Left ventricle myocardium inferior (tissue), 1 donor: ENCODE data around the gene LSM3. TPM values are rescaled to one million over a fixed set of nuclear protein-coding genes. Genes with fewer than 3 reads are reported as not detected.

ENCODE experiments used
- DNase-seq: peaks from one replicate; pipeline ENCODE4 v3.0.0-alpha.2; 2020
- H3K27ac ChIP-seq: fragments of 200-600 bp; replicated peaks from 2 replicates; pipeline ENCODE4 v1.8.0; 2021
- H3K27me3 ChIP-seq: fragments of 200-600 bp; 2 replicates; pipeline ENCODE4 v1.8.0; 2021; ENCODE audit warnings: low read depth
- H3K36me3 ChIP-seq: fragments of 200-600 bp; 2 replicates; pipeline ENCODE4 v1.8.0; 2021
- H3K4me1 ChIP-seq: fragments of 200-600 bp; 2 replicates; pipeline ENCODE4 v1.8.0; 2021
- H3K4me3 ChIP-seq: fragments of 200-600 bp; 2 replicates; pipeline ENCODE4 v1.8.0; 2021; ENCODE audit warnings: mild to moderate bottlenecking, moderate library complexity
- H3K9me3 ChIP-seq: fragments of 200-600 bp; replicated peaks from 2 replicates; pipeline ENCODE4 v1.8.0; 2021
- intact Hi-C: fragments of 100-400 bp; cut with micrococcal nuclease; formaldehyde crosslinking; loops from one replicate; pipeline ENCODE4 v1.11.0; 2022
- total RNA-seq: library from RNA; stranded (reverse); fragmentation: NEBNext Ultra II Directional; extraction: Animal tissue kit (Norgen Biotek cat#: 25700); gene quantifications from one replicate; pipeline ENCODE4 v1.2.1, GENCODE V29; 2021
- TF ChIP-seq, protein P1 (sequence below): fragments of 200-600 bp; IDR thresholded peaks from 2 replicates; pipeline ENCODE4 v1.8.0; 2021; ENCODE audit warnings: antibody characterized with exemption, mild to moderate bottlenecking, borderline replicate concordance
- donor health status: DM: no; HTN: yes; CAD: no; lungs with severe emphysema.

Gene LSM3
- total RNA-seq, 1 donor from 2014 or later = 16.8 TPM

- Histone ChIP-seq H3K9me3 (no peaks in the 10 kb centered on the region), H3K36me3 (peaks cover 54% of the 10 kb centered on the region), H3K4me3 (no peak overlapping the region), H3K27me3 (no peaks in the 10 kb centered on the region), H3K27ac (no peak overlapping the region), H3K4me1 (peaks cover 44% of the 10 kb centered on the region)
- TF ChIP-seq, protein P1, sequence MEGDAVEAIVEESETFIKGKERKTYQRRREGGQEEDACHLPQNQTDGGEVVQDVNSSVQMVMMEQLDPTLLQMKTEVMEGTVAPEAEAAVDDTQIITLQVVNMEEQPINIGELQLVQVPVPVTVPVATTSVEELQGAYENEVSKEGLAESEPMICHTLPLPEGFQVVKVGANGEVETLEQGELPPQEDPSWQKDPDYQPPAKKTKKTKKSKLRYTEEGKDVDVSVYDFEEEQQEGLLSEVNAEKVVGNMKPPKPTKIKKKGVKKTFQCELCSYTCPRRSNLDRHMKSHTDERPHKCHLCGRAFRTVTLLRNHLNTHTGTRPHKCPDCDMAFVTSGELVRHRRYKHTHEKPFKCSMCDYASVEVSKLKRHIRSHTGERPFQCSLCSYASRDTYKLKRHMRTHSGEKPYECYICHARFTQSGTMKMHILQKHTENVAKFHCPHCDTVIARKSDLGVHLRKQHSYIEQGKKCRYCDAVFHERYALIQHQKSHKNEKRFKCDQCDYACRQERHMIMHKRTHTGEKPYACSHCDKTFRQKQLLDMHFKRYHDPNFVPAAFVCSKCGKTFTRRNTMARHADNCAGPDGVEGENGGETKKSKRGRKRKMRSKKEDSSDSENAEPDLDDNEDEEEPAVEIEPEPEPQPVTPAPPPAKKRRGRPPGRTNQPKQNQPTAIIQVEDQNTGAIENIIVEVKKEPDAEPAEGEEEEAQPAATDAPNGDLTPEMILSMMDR = no peak
- intact Hi-C loops = no loop called here
- DNase-seq = no peak
Observed at GRCh38 chr3:14147066-14147435, 31.6 kb upstream of the LSM3 start.

DNA sequence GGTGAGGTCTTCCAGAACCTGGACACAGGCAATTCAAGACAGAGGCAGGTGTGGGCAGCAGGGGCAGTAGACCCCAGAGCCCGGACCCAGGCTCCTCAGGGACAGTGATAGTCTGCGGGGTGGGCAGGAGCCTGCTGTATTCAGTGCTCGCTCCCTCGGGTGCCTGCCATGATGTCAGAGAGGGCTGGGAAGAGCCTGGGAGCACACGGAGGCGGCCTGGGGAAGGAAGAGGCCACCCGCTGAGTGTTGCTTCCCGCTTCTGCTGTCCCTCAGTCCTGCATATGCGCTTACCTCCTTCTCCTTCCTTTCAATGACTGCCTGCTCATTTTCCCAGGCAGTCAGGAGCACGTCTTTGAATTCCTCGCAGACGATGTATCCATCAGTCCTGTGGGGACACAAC, 31.0 kb upstream of the LSM3 start:
- H3K4me3 ChIP-seq = no peak overlapping the region
- TF ChIP-seq, protein P1 = no peak
- no peak overlapping the region for H3K27ac ChIP-seq
- intact Hi-C loops = no loop called here
- H3K4me1 ChIP-seq = peaks cover 38% of the 10 kb centered on the region
- H3K27me3 ChIP-seq = no peaks in the 10 kb centered on the region
- no peak for DNase-seq
- peaks cover 55% of the 10 kb centered on the region for H3K36me3 ChIP-seq
- no peaks in the 10 kb centered on the region for H3K9me3 ChIP-seq

DNA sequence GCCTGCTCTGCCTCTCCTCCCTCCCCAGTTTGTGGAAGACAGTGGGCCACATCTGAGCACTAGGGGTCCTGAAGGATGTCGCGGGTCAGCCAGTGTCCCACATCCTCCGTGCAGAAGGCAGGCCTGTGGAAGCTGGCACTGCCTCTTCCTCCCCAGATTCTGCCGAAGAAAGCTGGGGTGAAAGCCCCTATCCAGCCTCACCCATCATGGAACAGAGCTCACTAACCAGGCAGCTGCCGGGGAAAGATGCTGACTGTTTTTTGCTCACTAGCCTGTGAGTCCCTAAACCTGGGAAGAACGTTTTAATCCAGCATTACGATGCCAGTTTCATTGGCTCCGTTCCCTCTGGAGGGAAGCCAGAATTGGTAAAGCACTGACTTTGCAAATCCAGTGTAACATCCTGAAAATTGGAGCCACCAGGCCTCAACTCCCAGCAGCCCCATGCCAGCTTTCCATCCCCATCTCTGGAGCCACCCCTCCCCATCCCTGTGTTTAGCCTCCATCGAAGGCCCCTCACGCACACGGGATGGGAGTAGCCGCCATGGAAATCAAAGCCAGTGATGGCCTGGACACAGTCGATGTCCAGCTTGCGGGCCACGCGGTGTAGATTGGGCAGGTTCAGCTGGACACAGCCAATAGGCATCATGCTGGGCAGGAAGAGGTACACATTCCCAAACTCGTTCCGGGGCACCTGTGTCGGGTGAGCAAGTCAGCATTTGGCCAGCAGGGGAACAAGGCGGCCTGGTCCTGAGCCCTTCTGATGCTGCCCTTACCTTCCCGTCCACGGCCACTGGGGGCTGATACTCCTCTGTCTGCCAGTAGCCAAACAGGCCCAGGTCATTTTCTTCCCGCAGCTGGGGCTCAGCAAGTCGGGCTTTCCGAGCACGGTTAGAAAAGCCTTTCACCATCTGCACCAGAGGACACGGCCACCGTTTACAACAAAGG, 30.3 kb upstream of the LSM3 start:
- Histone ChIP-seq H3K9me3 (no peaks in the 10 kb centered on the region), H3K4me1 (peaks cover 32% of the 10 kb centered on the region), H3K4me3 (no peak overlapping the region), H3K36me3 (peaks cover 62% of the 10 kb centered on the region), H3K27me3 (no peaks in the 10 kb centered on the region), H3K27ac (no peak overlapping the region)
- intact Hi-C loops = no loop called here
- DNase-seq = no peak
- TF ChIP-seq, protein P1 = no peak

DNA sequence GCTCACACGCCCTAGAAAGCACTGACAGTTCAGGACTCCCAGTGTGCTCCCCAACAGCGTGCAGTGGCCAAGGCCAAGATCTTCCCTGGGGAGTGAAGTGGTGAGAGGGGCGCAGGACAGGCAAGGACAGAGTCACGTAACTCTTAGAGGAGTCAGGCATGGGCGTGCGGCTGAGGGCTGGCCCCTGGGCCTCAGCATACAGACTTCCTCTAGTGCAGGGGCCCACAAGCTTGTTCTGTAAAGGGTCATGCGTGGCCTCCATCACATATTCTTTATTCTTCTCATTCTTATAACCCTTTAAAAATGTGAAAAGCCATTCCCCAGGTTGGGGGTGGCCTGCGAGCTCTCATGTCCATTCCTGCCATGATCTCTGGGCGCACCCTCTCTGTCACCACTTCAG, 28.5 kb upstream of the LSM3 start:
- no peak for DNase-seq

DNA sequence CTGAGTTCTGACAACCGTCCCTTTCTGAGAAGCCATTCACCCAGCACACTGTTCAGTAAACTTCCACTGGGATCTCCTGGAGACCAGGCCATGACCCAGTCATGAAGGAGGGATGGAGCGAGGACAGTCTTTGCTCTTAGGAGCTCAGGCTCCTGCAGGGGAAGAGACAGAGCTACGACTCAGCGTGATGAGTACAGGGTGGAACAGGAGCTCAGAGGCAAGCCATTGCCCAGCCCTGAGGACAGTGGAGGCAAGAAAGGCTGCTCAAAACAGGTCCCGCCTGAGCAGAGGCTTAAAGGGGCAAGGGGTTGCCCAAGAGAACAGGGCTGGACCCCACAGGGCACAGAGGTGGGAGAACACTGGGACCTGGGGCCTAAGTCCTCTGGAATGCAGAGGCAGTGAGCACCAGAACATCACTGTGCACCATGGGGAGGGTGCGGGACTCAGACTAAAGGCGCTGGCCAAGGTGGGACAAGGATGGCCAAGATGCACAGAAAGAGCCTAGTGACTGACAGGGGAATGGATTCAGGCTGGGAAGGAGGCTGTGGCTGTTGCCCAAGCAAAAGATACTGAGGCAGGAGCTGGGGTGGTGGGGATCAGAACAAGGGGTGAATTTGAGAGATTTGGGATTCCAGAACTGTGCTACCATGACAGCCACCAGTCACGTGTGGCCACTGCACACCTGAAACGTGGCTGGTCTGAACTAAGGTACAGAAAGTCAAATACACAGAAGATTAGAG, 28.0 kb upstream of the LSM3 start:
- Histone ChIP-seq H3K36me3 (peaks cover 77% of the 10 kb centered on the region), H3K27ac (no peak overlapping the region), H3K9me3 (no peaks in the 10 kb centered on the region), H3K4me3 (no peak overlapping the region), H3K27me3 (no peaks in the 10 kb centered on the region), H3K4me1 (peaks cover 8% of the 10 kb centered on the region)
- TF ChIP-seq, protein P1 = no peak
- intact Hi-C loops = no loop called here
- DNase-seq = no peak

More for the DNA sequence above, 28.5 kb upstream of the LSM3 start:
- no peaks in the 10 kb centered on the region for H3K27me3 ChIP-seq
- peaks cover 14% of the 10 kb centered on the region for H3K4me1 ChIP-seq
- H3K4me3 ChIP-seq = no peak overlapping the region
- H3K27ac ChIP-seq = no peak overlapping the region
- H3K9me3 ChIP-seq = no peaks in the 10 kb centered on the region
- intact Hi-C loops = no loop called here
- peaks cover 73% of the 10 kb centered on the region for H3K36me3 ChIP-seq
- TF ChIP-seq, protein P1 = no peak
